Brain microvascular endothelial cell (primary cell): ENCODE results near the gene RUNX1.
A peak's percentile ranks its signal among the peaks of the same experiment; 100 is the strongest.

Source experiments
- DNase-seq: peaks from one replicate; pipeline ENCODE4 v3.0.0-alpha.2; 2020
- H3K27ac ChIP-seq: fragments of 250-450 bp; sonication (Bioruptor Pico); 2 replicates; pipeline ENCODE4 v1.5.1; 2020; ENCODE audit warnings: mild to moderate bottlenecking, moderate library complexity
- H3K27me3 ChIP-seq: fragments of 250-450 bp; sonication (Bioruptor Pico); replicated peaks from 2 replicates; pipeline ENCODE4 v1.5.1; 2020; ENCODE audit warnings: mild to moderate bottlenecking
- H3K36me3 ChIP-seq: fragments of 250-450 bp; sonication (Bioruptor Pico); replicated peaks from 2 replicates; pipeline ENCODE4 v1.5.1; 2020; ENCODE audit warnings: mild to moderate bottlenecking
- H3K4me3 ChIP-seq: 2 replicates; pipeline ENCODE4 v1.5.1; 2011; ENCODE audit warnings: low read depth, mild to moderate bottlenecking, control low read depth, low read length, moderate library complexity
- CTCF ChIP-seq: IDR thresholded peaks from 2 replicates; pipeline ENCODE4 v1.5.1; 2011; ENCODE audit warnings: low read depth, mild to moderate bottlenecking, moderate library complexity, low read length, control low read depth, inconsistent platforms; ENCODE audit errors: missing control alignments
- in situ Hi-C: cut with HindIII; loops from 2 replicates; pipeline ENCODE4 v1.10.0; 2017; ENCODE audit warnings: low sequenced_read_pairs, low pct_ligation_motif_present

The RUNX1 gene

GRCh38 chr21:34824314-34824713, 224.8 kb downstream of the RUNX1 start:
- in situ Hi-C loops: no loop called here
- DNase-seq: no peak
- no peaks in the 10 kb centered on the region for H3K27me3 ChIP-seq
- no peak overlapping the region for H3K4me3 ChIP-seq
- peaks cover 67% of the 10 kb centered on the region for H3K36me3 ChIP-seq
- no peak overlapping the region for H3K27ac ChIP-seq
- no peak for TF ChIP-seq CTCF

GRCh38 chr21:34822942-34823341, 226.2 kb downstream of the RUNX1 start:
- no peak overlapping the region for H3K4me3 ChIP-seq
- H3K36me3 ChIP-seq: peaks cover 59% of the 10 kb centered on the region
- in situ Hi-C loops: no loop called here
- peak; percentile 84 for DNase-seq
- H3K27me3 ChIP-seq: no peaks in the 10 kb centered on the region
- no peak for TF ChIP-seq CTCF
- H3K27ac ChIP-seq: peak overlapping the region; percentile 67

- H3K4me3 ChIP-seq: no peak overlapping the region
- no peak for TF ChIP-seq CTCF
- no peaks in the 10 kb centered on the region for H3K27me3 ChIP-seq
- H3K27ac ChIP-seq: peak overlapping the region; percentile 67
- in situ Hi-C loops: no loop called here
- H3K36me3 ChIP-seq: peaks cover 54% of the 10 kb centered on the region
- no peak for DNase-seq
Observed at GRCh38 chr21:34822168-34822567, 226.9 kb downstream of the RUNX1 start.

GRCh38 chr21:34821717-34822116, 227.4 kb downstream of the RUNX1 start:
- no peak for TF ChIP-seq CTCF
- no peak for DNase-seq
- Histone ChIP-seq H3K36me3 (peaks cover 53% of the 10 kb centered on the region), H3K27ac (no peak overlapping the region), H3K27me3 (no peaks in the 10 kb centered on the region), H3K4me3 (no peak overlapping the region)
- in situ Hi-C loops: no loop called here

- DNase-seq: no peak
- in situ Hi-C loops: no loop called here
- Histone ChIP-seq H3K4me3 (no peak overlapping the region), H3K36me3 (peaks cover 44% of the 10 kb centered on the region), H3K27ac (no peak overlapping the region), H3K27me3 (no peaks in the 10 kb centered on the region)
- no peak for TF ChIP-seq CTCF
Observed at GRCh38 chr21:34820051-34820450, 229.1 kb downstream of the RUNX1 start.

GRCh38 chr21:34819357-34819999, 229.6 kb downstream of the RUNX1 start:
- in situ Hi-C loops: no loop called here
- TF ChIP-seq CTCF: no peak
- no peak for DNase-seq
- H3K27me3 ChIP-seq: no peaks in the 10 kb centered on the region
- no peak overlapping the region for H3K4me3 ChIP-seq
- H3K36me3 ChIP-seq: peaks cover 40% of the 10 kb centered on the region
- no peak overlapping the region for H3K27ac ChIP-seq
